ENCODE measurements around the gene CALML3.

The CALML3 gene

GRCh38 chr10:5492322-5492855, 32.4 kb upstream of the CALML3 start:
- no peak for DNase-seq

- DNase-seq, result no peak
Observed at GRCh38 chr10:5492929-5493576, 31.7 kb upstream of the CALML3 start.

GRCh38 chr10:5493691-5494090, 31.1 kb upstream of the CALML3 start:
- DNase-seq, result no peak

DNA sequence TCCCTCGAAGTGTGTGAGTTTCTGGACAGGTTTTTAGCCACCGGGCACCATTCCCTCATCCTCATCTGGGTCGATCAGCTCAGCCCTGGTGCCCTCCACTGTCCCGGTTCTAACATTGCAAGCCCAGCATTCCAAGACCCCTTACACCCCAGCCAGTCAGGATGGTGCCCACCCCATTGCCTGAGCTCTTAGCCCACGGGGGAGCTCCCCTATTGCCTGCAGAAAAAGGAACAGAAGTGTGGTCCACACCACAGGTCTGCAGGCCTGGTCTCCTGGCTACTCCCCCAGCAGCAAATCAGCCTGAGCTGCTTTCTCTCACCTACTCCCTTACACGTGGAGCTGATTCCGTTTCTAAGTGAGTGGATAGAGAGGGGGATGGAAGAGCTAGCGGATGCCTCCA, 30.1 kb upstream of the CALML3 start:
- DNase-seq, result no peak

DNA sequence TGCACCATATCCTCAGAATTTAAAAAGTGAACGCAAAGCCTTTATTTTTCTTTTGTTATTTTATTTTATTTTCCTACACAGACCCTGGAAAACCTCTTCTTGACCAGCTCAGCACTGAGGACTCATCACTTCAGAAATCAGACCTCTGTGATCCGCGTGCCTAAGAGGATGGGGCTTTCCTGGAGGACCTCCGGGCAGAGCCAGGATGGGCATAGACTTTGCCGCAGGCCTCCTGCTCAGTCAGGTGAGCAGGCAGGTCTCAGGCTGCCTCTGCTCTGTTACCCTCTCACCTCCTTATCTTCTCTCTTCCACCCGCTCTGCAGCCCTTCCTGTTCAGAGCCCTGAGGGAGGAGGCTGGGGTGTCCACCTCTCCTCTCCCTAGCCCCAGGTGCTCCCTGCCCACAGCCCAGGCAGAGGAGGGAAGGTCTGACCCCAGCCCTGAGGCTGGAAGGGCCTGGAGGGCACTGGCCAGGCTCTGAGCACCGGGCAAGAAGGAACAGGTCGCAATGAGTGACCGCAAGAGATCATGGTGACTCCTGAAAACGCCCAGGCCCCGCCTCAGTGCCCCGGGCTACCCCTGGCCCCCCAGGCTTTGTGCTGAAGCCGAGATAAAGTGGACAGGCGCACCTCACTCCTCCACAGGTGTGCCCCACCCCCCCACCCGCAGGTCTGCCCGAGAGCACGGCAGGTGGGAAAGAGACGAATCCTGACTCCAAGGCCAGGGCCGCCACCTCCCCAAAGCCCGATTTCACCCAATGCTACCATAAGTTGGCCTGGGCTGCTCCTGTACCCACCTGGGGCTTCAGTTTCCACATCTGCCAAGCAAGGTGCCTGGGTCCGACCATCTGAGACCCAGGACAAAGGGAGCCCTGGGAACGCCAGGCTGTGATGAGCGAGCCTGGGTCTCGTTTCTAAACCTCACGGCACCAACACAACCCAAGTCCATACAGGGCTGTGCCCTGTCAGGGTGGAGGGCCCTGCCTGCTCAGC, 28.2 kb upstream of the CALML3 start:
- DNase-seq, result no peak

GRCh38 chr10:5497289-5497688, 27.5 kb upstream of the CALML3 start:
- DNase-seq, result no peak

- no peak for DNase-seq
Observed at GRCh38 chr10:5497948-5498730, 26.6 kb upstream of the CALML3 start.

DNA sequence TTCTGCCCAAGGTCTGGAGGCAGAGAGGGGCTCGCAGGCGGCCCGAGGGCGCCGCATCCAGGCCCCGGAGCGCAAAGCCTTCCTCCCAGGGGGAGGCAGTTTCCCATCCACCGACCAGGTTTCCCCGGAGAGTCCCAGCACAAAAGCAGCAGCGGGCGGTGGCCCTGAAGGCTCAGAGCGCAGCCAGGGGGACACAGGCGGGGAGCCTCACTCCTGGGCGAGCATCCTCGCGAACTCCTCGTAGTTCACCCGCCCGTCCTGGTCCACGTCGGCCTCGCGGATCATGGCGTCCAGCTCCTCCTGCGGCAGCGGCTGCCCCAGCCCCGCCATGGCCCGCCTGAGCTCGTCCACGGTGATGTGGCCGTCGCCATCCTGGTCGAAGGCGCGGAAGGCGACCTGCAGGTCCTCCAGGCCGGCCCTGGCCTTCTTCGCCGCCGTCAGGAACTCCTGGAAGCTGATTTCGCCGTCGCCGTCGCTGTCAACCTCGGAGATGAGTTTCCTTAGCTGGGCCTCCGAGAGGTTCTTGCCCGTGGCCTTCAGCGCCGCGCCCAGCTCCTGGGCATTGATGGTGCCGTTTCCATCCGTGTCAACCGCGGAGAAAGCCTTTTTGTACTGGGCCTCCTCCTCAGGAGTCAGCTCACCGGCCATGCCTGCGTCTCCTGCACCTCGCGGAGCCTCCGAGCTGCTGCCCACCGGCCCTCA, 25.8 kb upstream of the CALML3 start:
- no peak for DNase-seq

DNA sequence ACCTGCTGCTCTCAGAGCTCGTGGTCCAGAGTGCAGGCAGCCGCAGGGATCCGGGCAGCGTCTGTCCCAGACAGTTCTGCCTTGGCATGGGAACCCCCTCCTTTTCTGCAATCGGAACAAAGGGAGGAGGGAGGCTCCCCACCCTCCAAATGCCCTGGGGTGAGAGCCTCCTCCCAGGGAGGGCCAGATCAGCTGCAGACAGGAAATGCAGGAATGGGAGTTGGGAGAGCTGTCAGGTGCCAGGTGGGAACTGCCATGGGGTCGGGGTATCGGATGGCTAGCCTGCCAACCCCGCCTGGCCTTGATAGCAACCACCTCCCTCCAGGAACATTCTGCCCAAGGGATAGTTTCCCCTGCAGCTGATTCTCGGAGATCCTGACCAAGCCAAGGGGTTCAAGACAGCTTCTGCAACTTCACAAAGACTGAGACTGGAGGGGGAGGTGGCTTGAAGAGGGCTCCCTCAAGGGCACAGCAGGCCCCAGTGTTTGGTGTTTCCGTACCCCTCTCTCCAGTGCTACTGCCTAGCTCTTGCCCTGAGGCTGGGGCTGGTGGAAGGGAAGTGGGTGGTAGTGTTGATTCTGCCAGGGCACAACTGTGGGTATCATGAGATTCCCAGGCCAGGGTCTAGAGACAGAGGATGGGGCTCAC, 25.1 kb upstream of the CALML3 start, which contains the start of gene CALML5:
TSS of gene CALML5 (minus strand) at position 78 of the 648 bp plus-strand sequence. CDS start 132 bp downstream, outside the sequence.
- no peak for DNase-seq

DNA sequence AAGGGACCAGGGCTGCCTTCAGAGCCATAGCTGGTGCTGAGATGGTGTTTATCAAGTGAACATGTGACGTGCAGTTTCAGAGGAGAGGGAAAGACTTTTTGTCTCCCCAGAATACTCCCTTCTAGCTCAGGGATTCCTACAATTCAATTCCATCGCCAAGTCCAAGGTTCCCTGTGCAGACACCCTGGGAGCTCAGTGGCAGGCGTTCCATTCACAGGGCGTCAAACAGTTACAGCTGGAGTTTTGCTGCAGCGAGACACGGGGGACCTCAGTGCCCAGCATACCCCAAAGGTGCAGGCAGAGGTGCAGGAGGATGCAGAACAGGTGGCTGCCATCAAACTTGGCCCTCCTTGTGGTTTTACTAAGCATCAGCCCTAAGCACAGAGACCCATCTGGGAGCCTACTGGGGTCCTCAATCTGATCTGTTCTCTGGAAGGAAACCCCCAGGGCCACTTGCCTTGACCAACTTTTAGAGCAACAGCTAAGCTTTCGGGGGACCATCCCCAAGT, 24.5 kb upstream of the CALML3 start:
- DNase-seq, result no peak

GRCh38 chr10:5500910-5501309, 23.9 kb upstream of the CALML3 start:
- no peak for DNase-seq

DNA sequence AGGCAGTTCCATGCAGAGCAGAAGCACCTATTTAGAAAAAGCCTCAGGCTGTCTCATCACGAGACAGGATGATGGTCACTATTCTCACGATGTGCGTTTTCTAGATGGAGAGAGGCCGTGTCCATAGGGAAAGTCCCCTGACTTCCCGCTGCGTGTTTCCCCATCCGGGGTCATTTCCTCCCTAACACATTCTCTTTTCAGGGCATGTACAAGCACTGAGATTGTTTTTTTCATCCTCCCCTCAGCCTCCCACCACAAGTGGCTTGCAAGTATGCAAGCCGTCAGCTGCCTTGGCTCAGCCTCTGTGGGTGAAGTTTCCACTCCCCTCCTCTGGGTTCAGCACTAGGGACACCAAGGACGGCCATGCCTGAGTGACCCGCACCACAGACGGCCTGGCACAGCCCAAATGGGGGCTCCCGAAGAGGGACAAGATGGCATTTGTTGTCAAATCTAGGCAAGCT, 22.7 kb upstream of the CALML3 start:
- DNase-seq, result no peak

GRCh38 chr10:5502571-5503476, 21.9 kb upstream of the CALML3 start:
- no peak for DNase-seq

GRCh38 chr10:5503477-5503835, 21.3 kb upstream of the CALML3 start:
- DNase-seq, result no peak

DNA sequence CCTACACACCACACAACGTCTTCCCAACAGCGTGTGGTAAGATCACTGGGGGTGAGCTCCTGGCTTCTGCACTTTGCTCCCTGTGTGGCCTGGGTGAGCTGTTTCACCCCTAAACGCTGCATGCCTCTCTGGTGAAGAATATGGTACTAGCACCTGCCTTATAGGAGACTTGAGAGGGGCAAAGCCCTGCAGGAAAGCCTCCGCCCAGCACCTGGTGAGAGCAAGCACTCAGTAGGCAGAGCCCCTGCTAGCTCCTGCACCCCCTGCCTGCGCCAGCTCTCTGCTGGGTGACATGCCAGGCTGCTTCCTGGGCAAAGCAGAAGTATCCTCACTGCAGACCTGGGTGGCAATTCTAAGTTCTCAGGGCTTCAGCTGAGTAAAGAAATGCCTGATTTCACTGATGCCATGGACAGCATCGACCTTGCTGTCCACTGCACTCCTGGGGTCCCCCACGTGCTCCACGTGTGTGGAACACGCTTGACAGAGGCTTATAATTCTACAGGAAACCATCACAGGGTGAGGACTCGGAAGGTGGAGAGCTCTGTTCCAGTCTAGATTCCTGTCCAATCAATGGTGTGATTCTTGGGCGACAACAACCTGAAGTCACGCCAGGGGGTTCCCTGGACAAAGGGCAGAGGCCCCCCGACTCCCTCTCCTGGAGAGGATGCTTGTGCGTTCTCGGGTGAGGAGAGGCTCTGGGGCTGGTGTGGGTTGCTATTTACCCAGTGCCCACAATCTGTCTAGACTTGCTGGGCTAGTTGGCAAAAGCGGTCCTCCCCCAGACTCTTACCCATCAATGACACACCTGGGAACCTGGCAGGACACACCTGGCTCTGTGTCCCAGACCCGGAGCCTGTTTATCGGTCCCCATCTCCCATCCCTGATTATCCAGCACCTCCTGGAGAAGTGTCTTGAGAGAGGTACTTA, 20.4 kb upstream of the CALML3 start:
- DNase-seq, result no peak

- DNase-seq, result no peak
Observed at GRCh38 chr10:5506246-5506645, 18.5 kb upstream of the CALML3 start.

DNA sequence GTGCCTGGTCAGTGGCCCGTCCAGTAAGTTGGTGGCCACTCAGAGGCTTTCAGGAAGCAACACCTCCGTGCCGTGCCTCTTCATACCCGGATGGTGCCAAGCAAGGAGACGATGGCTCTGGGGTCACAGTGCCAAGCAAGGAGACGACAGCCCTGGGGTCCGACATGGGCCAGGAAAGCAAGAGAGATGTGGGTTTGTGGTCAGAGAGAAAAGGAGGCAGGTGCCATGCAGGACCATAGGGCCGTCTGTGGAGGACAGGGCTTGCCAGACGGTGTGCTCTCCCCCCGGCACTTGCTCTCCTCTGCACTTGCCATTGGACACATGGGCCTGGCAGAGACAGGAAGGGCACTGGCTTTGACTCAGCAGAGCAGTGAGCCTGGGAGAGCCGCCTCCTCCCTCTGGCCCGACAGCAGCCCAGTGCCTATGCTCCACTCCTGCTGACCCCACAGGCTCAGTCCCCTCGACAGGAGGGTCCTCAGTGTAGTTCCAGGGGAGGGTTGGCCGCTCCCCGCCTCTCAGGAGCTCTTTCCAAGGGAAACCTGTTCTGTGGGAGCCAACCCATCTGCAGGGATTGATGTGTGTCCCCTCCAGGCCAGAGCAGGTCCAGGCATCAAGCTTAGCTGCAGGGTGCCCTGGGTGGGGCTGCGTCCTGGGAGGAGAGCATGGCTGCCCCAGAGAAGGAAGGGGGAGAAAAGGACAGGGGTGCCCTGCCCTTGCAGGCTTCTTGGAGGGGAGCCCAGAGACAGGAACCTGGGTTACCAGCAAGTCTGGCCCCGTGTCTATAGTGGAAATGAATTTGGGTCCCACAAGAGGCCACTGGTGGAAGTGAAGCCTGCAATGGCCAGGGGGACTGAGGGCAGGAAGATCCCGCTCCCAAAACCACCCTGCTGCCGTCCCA, 17.8 kb upstream of the CALML3 start:
- no peak for DNase-seq

DNA sequence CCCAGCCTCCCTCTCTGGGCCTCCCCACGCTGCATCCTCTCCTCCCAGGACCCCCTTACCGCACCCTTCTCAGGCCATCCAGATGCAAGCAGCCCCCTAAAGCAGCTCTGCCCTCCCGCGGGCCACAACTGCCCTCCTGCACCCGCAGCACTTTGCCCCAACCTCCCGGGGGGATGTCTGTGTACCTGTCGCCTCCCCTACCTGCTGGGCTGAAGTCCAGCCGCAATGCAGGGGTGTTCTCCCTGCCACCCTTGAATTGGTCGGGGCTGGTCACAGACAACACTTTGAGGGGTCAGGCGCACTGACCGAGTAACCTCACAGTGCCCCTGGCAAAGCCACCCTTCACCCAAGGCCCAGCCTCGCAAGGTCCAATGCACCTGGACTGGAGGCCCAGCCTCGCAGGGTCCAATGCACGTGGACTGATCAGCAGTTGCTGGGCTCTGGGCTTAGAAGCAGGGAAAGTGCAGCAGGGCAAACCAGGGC, 17.1 kb upstream of the CALML3 start:
- no peak for DNase-seq
